M059J (cell line): ENCODE results near the gene SHROOM2. TPM values are rescaled to one million over a fixed set of nuclear protein-coding genes. Genes with fewer than 3 reads are reported as not detected.
A peak's percentile ranks its signal among the peaks of the same experiment; 100 is the strongest.

Source experiments
- DNase-seq: peaks from one replicate; pipeline ENCODE4 v3.0.0-alpha.2; 2012; ENCODE audit warnings: low read depth
- total RNA-seq: library from RNA; depleted of rRNA; stranded (reverse); fragments of >200 nt; shearing (Covaris generic); gene quantifications from 2 replicates; pipeline ENCODE4 v1.2.3, GENCODE V29; 2014

Gene SHROOM2
- total RNA-seq, 1 experiment from 2014 or later: 4.4 TPM

- no peak for DNase-seq
Measured at GRCh38 chrX:9862953-9863352, 76.7 kb downstream of the SHROOM2 start.

GRCh38 chrX:9864011-9864410 is 77.8 kb downstream of the SHROOM2 start:
- DNase-seq: no peak

- DNase-seq: peak; percentile 32
Measured at GRCh38 chrX:9865804-9866472, 79.7 kb downstream of the SHROOM2 start.

GRCh38 chrX:9866633-9867032 is 80.4 kb downstream of the SHROOM2 start:
- no peak for DNase-seq

- DNase-seq: no peak
Measured at GRCh38 chrX:9867226-9867625, 81.0 kb downstream of the SHROOM2 start.

GRCh38 chrX:9867753-9868152 is 81.5 kb downstream of the SHROOM2 start:
- no peak for DNase-seq

GRCh38 chrX:9871701-9872268 is 85.6 kb downstream of the SHROOM2 start:
- DNase-seq: peak; percentile 56

GRCh38 chrX:9873360-9873759 is 87.1 kb downstream of the SHROOM2 start:
- no peak for DNase-seq

GRCh38 chrX:9873952-9874351 is 87.7 kb downstream of the SHROOM2 start:
- peak; percentile 62 for DNase-seq

GRCh38 chrX:9874483-9874882 is 88.3 kb downstream of the SHROOM2 start:
- peak; percentile 56 for DNase-seq

GRCh38 chrX:9875801-9876200 is 89.6 kb downstream of the SHROOM2 start:
- no peak for DNase-seq

- no peak for DNase-seq
Measured at GRCh38 chrX:9876201-9876600, 90.0 kb downstream of the SHROOM2 start.

GRCh38 chrX:9878146-9878820 is 92.1 kb downstream of the SHROOM2 start:
- DNase-seq: peak; percentile 36

- DNase-seq: no peak
Measured at GRCh38 chrX:9880237-9880636, 94.0 kb downstream of the SHROOM2 start.

GRCh38 chrX:9880870-9881269 is 94.6 kb downstream of the SHROOM2 start:
- no peak for DNase-seq

GRCh38 chrX:9882669-9883446 is 96.6 kb downstream of the SHROOM2 start:
- DNase-seq: no peak

GRCh38 chrX:9884031-9884779 is 98.0 kb downstream of the SHROOM2 start:
- DNase-seq: no peak

- DNase-seq: peak; percentile 64
Measured at GRCh38 chrX:9885150-9885549, 98.9 kb downstream of the SHROOM2 start.

GRCh38 chrX:9887659-9888297 is 101.5 kb downstream of the SHROOM2 start:
- no peak for DNase-seq

- no peak for DNase-seq
Measured at GRCh38 chrX:9888953-9889470, 102.8 kb downstream of the SHROOM2 start.

GRCh38 chrX:9890681-9891091 is 104.5 kb downstream of the SHROOM2 start:
- DNase-seq: no peak
